PC-3 (cell line): ENCODE data around the gene UQCC3. TPM values are rescaled to one million over a fixed set of nuclear protein-coding genes. Genes with fewer than 3 reads are reported as not detected.

Experiments
- ATAC-seq: fragments of 200-7000 bp; cut with Tn5 transposase; 2 replicates; pipeline ENCODE4 v1.9.1; 2020; ENCODE audit warnings: mild to moderate bottlenecking, moderate library complexity
- BruUV-seq: library from RNA; stranded (reverse); fragments of 400-500 nt; replicated peaks from 2 replicates; lab custom pipeline; 2021; lab: Mats Ljungman, UMichigan
- CTCF ChIA-PET: fragments of 300-600 bp; sonication (Branson Sonifier 250); formaldehyde crosslinking; loops from one replicate; lab custom pipeline; 2022; ENCODE audit warnings: antibody characterized with exemption; lab: Charles Lee
- POLR2A ChIA-PET: fragments of 300-600 bp; sonication (Branson Sonifier 250); formaldehyde crosslinking; loops from one replicate; lab custom pipeline; 2022; ENCODE audit warnings: antibody characterized with exemption; ENCODE audit not compliant: unreplicated experiment; lab: Charles Lee
- DNase-seq: peaks from one replicate; pipeline ENCODE4 v3.0.0-alpha.2; 2015
- H2AFZ ChIP-seq: fragments of 300-600 bp; sonication (generic); 2 replicates; pipeline ENCODE4 v1.6.0; 2016; ENCODE audit warnings: antibody characterized with exemption, low read length
- H3F3A ChIP-seq: fragments of 300-600 bp; sonication (generic); one replicate; pipeline ENCODE4 v1.6.0; 2017; ENCODE audit warnings: antibody characterized with exemption, low read length, control low read depth, mild to moderate bottlenecking; ENCODE audit not compliant: unreplicated experiment
- H3K27ac ChIP-seq: fragments of 300-600 bp; sonication (generic); 2 replicates; pipeline ENCODE4 v1.5.1; 2016; ENCODE audit warnings: mild to moderate bottlenecking, low read length
- H3K27me3 ChIP-seq: fragments of 300-600 bp; sonication (generic); 2 replicates; pipeline ENCODE4 v1.6.1; 2016; ENCODE audit warnings: low read length, mixed read lengths
- H3K36me3 ChIP-seq: fragments of 300-600 bp; sonication (generic); 2 replicates; pipeline ENCODE4 v1.6.1; 2016; ENCODE audit warnings: low read depth, mixed run types, low read length, mixed read lengths
- H3K4me1 ChIP-seq: fragments of 300-600 bp; sonication (generic); 2 replicates; pipeline ENCODE4 v1.5.1; 2016; ENCODE audit warnings: low read length; ENCODE audit not compliant: insufficient read depth
- H3K4me2 ChIP-seq: fragments of 300-600 bp; sonication (generic); 2 replicates; pipeline ENCODE4 v1.6.0; 2016; ENCODE audit warnings: low read length
- H3K4me3 ChIP-seq: fragments of 300-600 bp; sonication (generic); 2 replicates; pipeline ENCODE4 v1.5.1; 2016; ENCODE audit warnings: mild to moderate bottlenecking, low read length, mixed read lengths
- H3K79me2 ChIP-seq: fragments of 300-600 bp; sonication (generic); 2 replicates; pipeline ENCODE4 v1.6.1; 2017; ENCODE audit warnings: low read length, mixed read lengths
- H3K9ac ChIP-seq: fragments of 300-600 bp; sonication (generic); 2 replicates; pipeline ENCODE4 v1.6.0; 2016; ENCODE audit warnings: mild to moderate bottlenecking, low read length
- H3K9me2 ChIP-seq: fragments of 300-600 bp; sonication (generic); replicated peaks from 2 replicates; pipeline ENCODE4 v1.6.1; 2016; ENCODE audit warnings: mixed run types, low read length, mixed read lengths
- H3K9me3 ChIP-seq: fragments of 300-600 bp; sonication (generic); 2 replicates; pipeline ENCODE4 v1.6.1; 2016; ENCODE audit warnings: low read length, mixed read lengths
- H4K20me1 ChIP-seq: fragments of 300-600 bp; sonication (generic); 2 replicates; pipeline ENCODE4 v1.6.1; 2016; ENCODE audit warnings: low read length, mixed read lengths
- EZH2 ChIP-seq: fragments of 300-600 bp; sonication (generic); IDR thresholded peaks from one replicate; pipeline ENCODE4 v1.6.1; 2017; ENCODE audit warnings: antibody characterized with exemption, mild to moderate bottlenecking, low read length; ENCODE audit not compliant: unreplicated experiment
- EZH2phosphoT487 ChIP-seq: fragments of 300-600 bp; sonication (generic); IDR thresholded peaks from 2 replicates; pipeline ENCODE4 v1.6.1; 2018; ENCODE audit warnings: mild to moderate bottlenecking, antibody characterized with exemption, low read length, borderline replicate concordance
- intact Hi-C: fragments of 100-400 bp; cut with micrococcal nuclease; formaldehyde crosslinking; loops from 2 replicates; pipeline ENCODE4 v1.9.0; 2023
- total RNA-seq: library from RNA; depleted of rRNA; stranded (reverse); fragments of >200 nt; gene quantifications from 2 replicates; pipeline ENCODE4 v1.2.3, GENCODE V29; 2014
- TF ChIP-seq, protein P1 (sequence below): fragments of 300-600 bp; sonication (generic); conservative IDR thresholded peaks from 2 replicates; pipeline ENCODE4 v1.5.1; 2017; ENCODE audit warnings: antibody characterized with exemption, low read depth, mild to moderate bottlenecking, low read length

UQCC3 gene
- total RNA-seq, 1 experiment from 2014 or later = 83.6 TPM

DNA sequence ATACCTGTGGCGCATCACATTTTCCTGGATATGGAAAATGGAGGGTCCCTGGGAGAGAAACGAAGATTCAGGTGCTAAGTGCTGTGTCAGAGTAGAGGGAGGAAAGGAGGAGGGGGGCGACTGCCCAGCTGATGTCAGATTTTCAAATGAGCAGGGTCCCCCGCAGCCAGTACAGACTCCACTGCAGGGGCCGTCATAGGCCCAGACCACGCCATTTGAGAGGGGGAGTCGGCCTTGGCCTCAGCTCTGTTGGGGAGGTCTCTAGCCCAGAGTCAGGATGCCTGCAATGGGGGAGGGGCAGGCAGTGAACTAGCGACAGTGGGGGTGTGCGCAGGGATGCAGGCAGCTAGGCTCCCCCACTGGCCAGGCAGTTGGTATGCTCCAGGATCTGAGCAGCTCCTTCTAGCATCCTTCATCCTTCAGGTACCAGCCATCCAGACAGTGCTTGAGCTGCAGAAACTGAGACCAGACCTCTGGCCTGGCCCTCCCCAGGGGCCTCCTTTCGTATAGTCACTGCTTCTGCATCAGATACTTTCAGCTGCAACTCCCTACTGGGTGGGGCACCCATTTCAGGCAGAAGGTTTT lies 35.9 kb downstream of the UQCC3 start, which contains the start of the genes BSCL2 and GNG3:
Gene BSCL2, minus strand, starts transcription at position 148 of the 585 bp plus-strand sequence. CDS start 229 bp downstream, outside the sequence.
Gene GNG3, plus strand, starts transcription at position 400 of the 585 bp plus-strand sequence. CDS start 620 bp downstream, outside the sequence.
- H4K20me1 ChIP-seq = no peaks in the 10 kb centered on the region
- H3K4me3 ChIP-seq = peak within 1 kb of the TSS; percentile 87
- POLR2A ChIA-PET = interaction anchor here (0.6 kb wide), 1 partner anchor 46 kb away, joined by 4 read pairs; the partner anchor contains the start of gene ZBTB3
- no peaks in the 10 kb centered on the region for H3K9me3 ChIP-seq
- 0 out of 2 replicates have a peak within 1 kb of the TSS, but pooled peaks have one; percentile 2 for H3K27ac ChIP-seq
- DNase-seq (no peak), ATAC-seq (no peak)
- CTCF ChIA-PET = no interaction called here
- H2AFZ ChIP-seq = peak within 1 kb of the TSS; percentile 76
- H3K79me2 ChIP-seq = 0 out of 2 replicates have a peak, but pooled peaks cover 5% of the 10 kb centered on the region
- peaks cover 26% of the 10 kb centered on the region for H3K36me3 ChIP-seq
- no TSS peak for BruUV-seq
- no peaks in the 10 kb centered on the region for H3K27me3 ChIP-seq
- peaks cover 17% of the 10 kb centered on the region for H3K4me1 ChIP-seq
- H3K4me2 ChIP-seq = peak within 1 kb of the TSS; percentile 89
- peaks cover 6% of the 10 kb centered on the region for H3F3A ChIP-seq
- TF ChIP-seq EZH2phosphoT487 (no peak), EZH2 (no peak)
- TF ChIP-seq, protein P1, sequence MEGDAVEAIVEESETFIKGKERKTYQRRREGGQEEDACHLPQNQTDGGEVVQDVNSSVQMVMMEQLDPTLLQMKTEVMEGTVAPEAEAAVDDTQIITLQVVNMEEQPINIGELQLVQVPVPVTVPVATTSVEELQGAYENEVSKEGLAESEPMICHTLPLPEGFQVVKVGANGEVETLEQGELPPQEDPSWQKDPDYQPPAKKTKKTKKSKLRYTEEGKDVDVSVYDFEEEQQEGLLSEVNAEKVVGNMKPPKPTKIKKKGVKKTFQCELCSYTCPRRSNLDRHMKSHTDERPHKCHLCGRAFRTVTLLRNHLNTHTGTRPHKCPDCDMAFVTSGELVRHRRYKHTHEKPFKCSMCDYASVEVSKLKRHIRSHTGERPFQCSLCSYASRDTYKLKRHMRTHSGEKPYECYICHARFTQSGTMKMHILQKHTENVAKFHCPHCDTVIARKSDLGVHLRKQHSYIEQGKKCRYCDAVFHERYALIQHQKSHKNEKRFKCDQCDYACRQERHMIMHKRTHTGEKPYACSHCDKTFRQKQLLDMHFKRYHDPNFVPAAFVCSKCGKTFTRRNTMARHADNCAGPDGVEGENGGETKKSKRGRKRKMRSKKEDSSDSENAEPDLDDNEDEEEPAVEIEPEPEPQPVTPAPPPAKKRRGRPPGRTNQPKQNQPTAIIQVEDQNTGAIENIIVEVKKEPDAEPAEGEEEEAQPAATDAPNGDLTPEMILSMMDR = no peak
- intact Hi-C loops = loop anchor here (2.0 kb wide), 1 partner anchor 21 kb away; the partner anchor contains the start of gene TTC9C
- no peaks in the 10 kb centered on the region for H3K9me2 ChIP-seq
- no peak within 1 kb of the TSS for H3K9ac ChIP-seq

DNA sequence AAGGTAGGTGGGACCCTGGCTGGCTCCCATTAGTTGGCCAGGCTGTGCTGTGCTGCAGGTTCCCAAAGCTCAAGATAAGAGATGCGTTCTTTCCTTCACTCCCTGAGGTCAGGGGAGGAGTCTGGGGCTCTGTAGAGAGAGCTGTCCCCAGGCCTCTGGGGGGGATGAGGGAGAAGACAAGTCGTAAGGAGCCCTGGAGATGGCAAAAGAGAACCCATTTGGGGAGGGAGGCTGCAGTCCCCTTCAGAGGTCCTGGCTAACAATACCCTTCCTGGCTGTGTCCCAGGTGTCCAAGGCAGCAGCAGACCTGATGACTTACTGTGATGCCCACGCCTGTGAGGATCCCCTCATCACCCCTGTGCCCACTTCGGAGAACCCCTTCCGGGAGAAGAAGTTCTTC lies 36.9 kb downstream of the UQCC3 start:
- CTCF ChIA-PET = no interaction called here

More for the DNA sequence above, 36.9 kb downstream of the UQCC3 start:
- Histone ChIP-seq H3K27me3 (no peaks in the 10 kb centered on the region), H3K36me3 (peaks cover 36% of the 10 kb centered on the region), H3K4me2 (no peak overlapping the region), H3K27ac (no peak overlapping the region), H3F3A (peaks cover 6% of the 10 kb centered on the region), H3K9me2 (no peaks in the 10 kb centered on the region), H3K4me3 (no peak overlapping the region), H3K4me1 (peaks cover 17% of the 10 kb centered on the region), H3K79me2 (0 out of 2 replicates have a peak, but pooled peaks cover 5% of the 10 kb centered on the region), H3K9ac (no peak overlapping the region), H2AFZ (no peak overlapping the region), H3K9me3 (no peaks in the 10 kb centered on the region), H4K20me1 (no peaks in the 10 kb centered on the region)
- intact Hi-C loops = no loop called here
- BruUV-seq = no TSS peak
- POLR2A ChIA-PET = no interaction called here
- no peak for ATAC-seq
- DNase-seq = no peak
- TF ChIP-seq EZH2phosphoT487 (no peak), EZH2 (no peak)
- TF ChIP-seq, protein P1 = no peak
